Placental pericyte (primary cell): ENCODE data around the gene SRRD. TPM values are rescaled to one million over a fixed set of nuclear protein-coding genes. Genes with fewer than 3 reads are reported as not detected.

Experiments
- total RNA-seq: library from RNA; depleted of rRNA; stranded (reverse); fragments of >200 nt; gene quantifications from 2 replicates; pipeline ENCODE4 v1.2.3, GENCODE V29; 2012

Gene SRRD
- total RNA-seq = 13.1 and 15.0 TPM in 2 replicates

GRCh38 chr22:26483439-26484359 is at the start of gene SRRD, which contains the start of gene HPS4:
Gene SRRD (plus strand): TSS chr22:26483877. CDS start chr22:26483891, 14 bp downstream.
Gene HPS4 (minus strand): TSS chr22:26483783. CDS start chr22:26481762, 2,021 bp downstream.

GRCh38 chr22:26512149-26512793 is 28.6 kb downstream of the SRRD start, which contains the start of gene TFIP11:
Gene TFIP11 (minus strand): TSS chr22:26512473. CDS start chr22:26510272, 2,201 bp downstream.

Other genes starting within 250 kb of the SRRD start
- gene ASPHD2, start 54.6 kb upstream of the SRRD start, total RNA-seq = 0.66 and 0.86 TPM in 2 replicates
- gene HPS4, start 94 bp upstream of the SRRD start, total RNA-seq = 34.8 and 37.6 TPM in 2 replicates
- 37.4 and 47.0 TPM in 2 replicates for gene TFIP11, start 28.6 kb downstream of the SRRD start, total RNA-seq
- 42.0 and 82.9 TPM in 2 replicates for gene TPST2, start 106.3 kb downstream of the SRRD start, total RNA-seq
- gene CRYBB1, start 134.2 kb downstream of the SRRD start, total RNA-seq = not detected in 2 replicates
- gene CRYBA4, start 138.1 kb downstream of the SRRD start, total RNA-seq = not detected in 2 replicates
- gene MIAT, start 173.7 kb downstream of the SRRD start, total RNA-seq = 1.1 TPM in 2 replicates